ENCODE data around the gene RAB9A. TPM values are rescaled to one million over a fixed set of nuclear protein-coding genes. Genes with fewer than 3 reads are reported as not detected.
"Not testable (repeated sequence)": the region's sequence is repeated elsewhere in the genome, so short reads cannot be mapped to it uniquely, and the experiment has no call there.

RAB9A gene
- total RNA-seq, 2 experiments from 2014 or later = 16.8 to 17.5 TPM

DNA sequence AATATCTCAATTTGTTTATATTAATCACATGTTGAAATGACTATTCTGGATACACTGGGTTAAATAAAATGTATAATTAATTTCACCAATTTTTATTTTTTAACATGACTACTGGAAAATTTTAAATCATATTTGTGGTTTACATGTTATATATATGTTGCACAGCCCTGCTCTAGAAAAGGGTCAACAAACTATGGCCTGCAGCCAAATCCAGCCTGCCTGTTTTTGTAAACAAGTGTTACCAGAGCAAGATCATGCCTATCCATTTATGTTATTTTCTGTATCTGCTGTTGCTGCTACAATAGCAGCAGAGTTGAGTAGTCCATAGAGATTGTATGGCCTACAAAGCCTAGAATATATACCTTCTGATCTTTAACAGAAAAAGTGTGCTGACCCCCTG, 34.8 kb upstream of the RAB9A start:
- DNase-seq = no peak
- Mint-ChIP-seq H3K36me3 (ENCODE audit: low read depth) (peaks cover 9% of the 10 kb centered on the region), H3K27ac (peak overlapping the region; percentile 96), H3K27me3 (no peaks in the 10 kb centered on the region), H3K4me1 (peaks cover 33% of the 10 kb centered on the region), H3K4me3 (no peak overlapping the region), H3K9me3 (no peaks in the 10 kb centered on the region)
- POLR2A ChIA-PET = interaction anchor here (1.4 to 2.1 kb wide), 6 partner anchors 8 to 676 kb away, joined by 3 to 15 read pairs (median 6); partner anchors contain the start of genes GEMIN8, OFD1 and TRAPPC2
- CTCF ChIA-PET = interaction anchor here (1.2 to 1.9 kb wide), 4 partner anchors 82 to 562 kb away, joined by 3 to 6 read pairs (median 5); no protein-coding TSS in a partner anchor

DNA sequence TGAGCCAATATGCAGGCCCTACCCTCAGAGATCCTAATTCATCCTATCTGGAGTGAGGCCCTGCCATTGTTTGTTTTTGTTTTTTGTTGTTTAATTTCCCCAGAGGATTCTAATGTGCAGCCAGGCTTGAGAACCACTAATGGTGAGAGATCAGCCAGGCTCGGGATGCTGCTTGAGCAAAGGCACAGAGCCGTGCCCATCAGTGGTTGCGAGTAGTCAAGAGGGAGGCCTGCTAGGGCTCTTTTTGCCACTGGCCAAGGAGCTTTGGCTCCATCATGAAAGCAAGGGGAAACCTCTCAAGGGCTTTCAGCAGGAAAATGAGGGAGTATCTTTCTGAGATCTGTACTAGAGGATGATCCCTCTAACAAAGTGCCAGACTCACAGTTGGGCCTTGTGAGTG, 33.3 kb upstream of the RAB9A start:
- Mint-ChIP-seq H3K27ac (no peak overlapping the region), H3K36me3 (ENCODE audit: low read depth) (peaks cover 13% of the 10 kb centered on the region), H3K4me1 (peaks cover 36% of the 10 kb centered on the region), H3K27me3 (no peaks in the 10 kb centered on the region), H3K4me3 (no peak overlapping the region), H3K9me3 (no peaks in the 10 kb centered on the region)
- POLR2A ChIA-PET = interaction anchor here (0.8 kb wide), 1 partner anchor 374 kb away, joined by 3 read pairs; the partner anchor contains the start of gene GEMIN8
- DNase-seq = no peak
- CTCF ChIA-PET = interaction anchor here (1.4 kb wide), 1 partner anchor 33 kb away, joined by 3 read pairs; the partner anchor contains the start of gene RAB9A

DNA sequence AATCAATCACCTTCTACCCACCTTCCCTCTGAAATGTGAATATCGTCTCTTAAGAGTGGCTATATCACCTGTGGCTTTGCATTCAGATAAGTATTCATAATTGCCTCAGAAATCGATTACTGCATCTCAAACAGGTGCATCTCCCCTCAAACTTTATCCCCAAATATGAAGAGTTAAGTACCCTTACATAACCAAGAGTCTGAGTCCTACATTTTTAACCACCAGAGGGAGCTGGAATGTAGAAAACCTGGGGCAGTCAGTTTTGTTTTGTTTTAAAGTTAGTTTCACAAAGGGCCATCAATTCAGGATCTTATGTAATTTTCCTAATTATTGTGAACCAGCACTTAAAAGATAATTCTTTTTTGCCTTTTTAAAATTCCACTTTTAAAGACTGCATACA, 30.3 kb upstream of the RAB9A start:
- ChIA-PET POLR2A (interaction anchor here (1.2 kb wide), 1 partner anchor 30 kb away, joined by 3 read pairs; the partner anchor contains the start of gene RAB9A), CTCF (interaction anchor here (1.5 kb wide), 1 partner anchor 96 kb away, joined by 3 read pairs; no protein-coding TSS in a partner anchor)
- Mint-ChIP-seq H3K4me1 (peaks cover 40% of the 10 kb centered on the region), H3K27ac (no peak overlapping the region), H3K4me3 (no peak overlapping the region), H3K36me3 (ENCODE audit: low read depth) (peaks cover 27% of the 10 kb centered on the region), H3K27me3 (no peaks in the 10 kb centered on the region), H3K9me3 (no peaks in the 10 kb centered on the region)
- no peak for DNase-seq

DNA sequence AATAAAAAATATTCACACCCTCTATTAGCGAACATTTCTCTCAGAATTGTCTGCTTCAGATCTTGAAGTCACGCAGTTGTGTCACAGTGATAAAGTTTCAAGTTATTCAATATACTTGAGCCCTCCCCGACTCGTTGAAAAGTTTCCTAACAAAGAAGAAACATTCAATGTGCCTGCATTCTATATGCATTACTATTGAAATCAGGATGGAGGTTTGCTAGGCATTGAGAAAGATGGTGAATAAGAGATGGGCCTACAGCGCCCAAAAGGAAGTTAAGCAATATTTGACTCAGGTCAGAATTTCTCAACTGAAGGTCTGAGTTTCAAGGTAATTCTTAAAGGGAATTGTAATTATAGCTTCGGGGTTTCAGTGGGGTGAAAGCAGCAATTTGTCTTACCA, 29.9 kb upstream of the RAB9A start:
- Mint-ChIP-seq H3K4me3 (no peak overlapping the region), H3K27me3 (no peaks in the 10 kb centered on the region), H3K36me3 (ENCODE audit: low read depth) (peaks cover 27% of the 10 kb centered on the region), H3K4me1 (peaks cover 40% of the 10 kb centered on the region), H3K9me3 (no peaks in the 10 kb centered on the region), H3K27ac (no peak overlapping the region)
- ChIA-PET CTCF (interaction anchor here (1.5 kb wide), 1 partner anchor 96 kb away, joined by 3 read pairs; no protein-coding TSS in a partner anchor), POLR2A (interaction anchor here (1.2 kb wide), 1 partner anchor 29 kb away, joined by 3 read pairs; the partner anchor contains the start of gene RAB9A)
- no peak for DNase-seq

DNA sequence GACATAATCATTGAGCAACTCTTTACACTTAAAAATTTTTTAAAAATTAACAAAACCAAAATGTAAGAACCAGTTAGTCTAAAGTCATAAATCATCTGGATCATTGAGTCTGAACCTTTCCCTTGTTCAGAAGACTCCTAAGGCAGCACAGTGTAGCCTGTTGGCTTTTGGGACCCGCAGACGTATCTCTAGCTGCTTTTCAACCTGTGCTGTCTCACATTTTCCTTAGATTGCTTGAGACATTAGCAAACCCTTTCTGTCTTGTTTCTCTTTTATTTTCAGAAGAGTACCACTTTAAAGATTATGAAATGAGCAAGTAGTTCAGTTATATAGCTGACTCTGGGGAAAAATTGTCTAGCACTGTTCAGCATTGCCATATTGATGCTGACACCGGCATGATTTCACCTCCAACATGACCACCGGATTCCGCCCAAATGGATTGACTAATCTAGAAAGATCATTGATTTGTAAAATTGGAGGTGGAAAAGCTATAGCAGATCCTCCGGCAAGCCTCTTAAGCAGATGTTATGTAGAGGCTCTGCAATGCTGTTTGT, 27.1 kb upstream of the RAB9A start:
- no peak for DNase-seq
- peak overlapping the region; percentile 67 for H3K27ac Mint-ChIP-seq
- ChIA-PET CTCF (interaction anchor here (1.0 to 2.0 kb wide), 4 partner anchors 9 to 85 kb away, joined by 3 to 7 read pairs (median 5); partner anchors contain the start of gene TCEANC), POLR2A (interaction anchor here (0.8 to 2.0 kb wide), 6 partner anchors 8 to 368 kb away, joined by 3 to 31 read pairs (median 6); partner anchors contain the start of genes GEMIN8, OFD1, RAB9A and TCEANC)
- no peaks in the 10 kb centered on the region for H3K27me3 Mint-ChIP-seq
- peaks cover 18% of the 10 kb centered on the region for H3K36me3 Mint-ChIP-seq (ENCODE audit: low read depth)
- peaks cover 26% of the 10 kb centered on the region for H3K4me1 Mint-ChIP-seq
- H3K4me3 Mint-ChIP-seq = peak overlapping the region; percentile 43
- H3K9me3 Mint-ChIP-seq = no peaks in the 10 kb centered on the region

DNA sequence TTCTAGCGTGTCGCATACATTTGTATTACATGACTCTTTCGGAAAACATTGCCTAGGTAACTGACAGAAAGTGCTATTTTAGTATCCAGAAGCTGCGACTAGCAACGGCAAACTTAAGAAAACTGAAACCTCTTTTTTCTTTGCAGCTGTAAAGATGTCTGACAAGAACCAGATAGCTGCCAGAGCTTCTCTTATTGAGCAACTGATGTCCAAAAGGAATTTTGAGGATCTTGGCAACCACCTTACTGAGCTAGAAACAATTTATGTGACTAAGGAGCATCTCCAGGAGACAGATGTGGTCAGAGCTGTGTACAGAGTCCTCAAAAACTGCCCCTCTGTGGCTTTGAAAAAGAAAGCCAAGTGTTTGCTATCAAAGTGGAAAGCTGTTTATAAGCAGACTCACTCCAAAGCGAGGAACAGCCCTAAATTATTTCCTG, 26.6 kb upstream of the RAB9A start:
- H3K9me3 Mint-ChIP-seq = no peaks in the 10 kb centered on the region
- H3K27me3 Mint-ChIP-seq = no peaks in the 10 kb centered on the region
- H3K4me3 Mint-ChIP-seq = peak overlapping the region; percentile 43
- no peak for DNase-seq
- H3K4me1 Mint-ChIP-seq = peaks cover 26% of the 10 kb centered on the region
- peak overlapping the region; percentile 67 for H3K27ac Mint-ChIP-seq
- H3K36me3 Mint-ChIP-seq (ENCODE audit: low read depth) = peaks cover 18% of the 10 kb centered on the region
- ChIA-PET CTCF (interaction anchor here (0.7 to 2.0 kb wide), 5 partner anchors 9 to 84 kb away, joined by 3 to 7 read pairs (median 4); partner anchors contain the start of gene TCEANC), POLR2A (interaction anchor here (0.8 to 2.0 kb wide), 6 partner anchors 9 to 367 kb away, joined by 3 to 31 read pairs (median 6); partner anchors contain the start of genes GEMIN8, OFD1, RAB9A and TCEANC)

DNA sequence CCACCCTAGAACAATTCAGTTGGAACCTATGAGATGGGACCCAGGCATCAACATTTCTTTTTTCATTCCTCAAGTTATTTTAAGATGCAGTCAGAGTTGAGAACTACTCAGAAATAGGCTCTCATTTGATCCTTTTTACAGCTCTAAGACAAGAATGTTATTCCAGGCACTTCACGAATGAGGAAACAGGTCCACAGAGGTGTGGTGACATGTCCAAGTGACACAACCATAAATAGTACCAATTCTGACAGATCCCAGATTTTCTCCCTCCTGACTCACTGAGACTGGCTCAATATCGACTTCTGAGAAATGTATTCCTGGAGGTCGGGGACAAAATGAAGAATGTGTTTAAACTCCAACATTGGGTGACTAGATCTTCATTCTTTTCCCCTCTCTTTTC, 24.9 kb upstream of the RAB9A start:
- H3K4me1 Mint-ChIP-seq = peaks cover 24% of the 10 kb centered on the region
- H3K36me3 Mint-ChIP-seq (ENCODE audit: low read depth) = peaks cover 18% of the 10 kb centered on the region
- ChIA-PET CTCF (no interaction called here), POLR2A (no interaction called here)
- H3K4me3 Mint-ChIP-seq = no peak overlapping the region
- no peaks in the 10 kb centered on the region for H3K27me3 Mint-ChIP-seq
- no peak for DNase-seq
- no peak overlapping the region for H3K27ac Mint-ChIP-seq
- H3K9me3 Mint-ChIP-seq = no peaks in the 10 kb centered on the region

DNA sequence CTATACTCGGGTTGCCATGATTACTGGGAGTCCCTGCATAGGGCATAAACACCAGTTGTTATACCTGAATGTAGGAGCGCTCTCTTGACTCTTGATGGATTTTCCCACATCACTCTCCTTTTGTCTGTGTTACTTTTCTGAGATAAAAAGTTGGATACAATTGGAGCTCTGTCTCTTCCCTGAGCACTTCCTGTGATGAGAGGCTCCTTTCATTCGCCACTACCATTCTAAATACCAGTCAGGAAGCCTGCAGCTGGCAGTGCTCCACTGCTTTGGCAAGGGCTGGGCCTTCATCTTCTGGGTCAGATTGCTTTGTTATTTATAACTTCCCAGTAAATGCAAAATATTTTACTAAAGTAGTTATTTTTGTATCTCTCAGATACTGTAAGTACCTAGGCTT, 22.1 kb upstream of the RAB9A start:
- Mint-ChIP-seq H3K36me3 (ENCODE audit: low read depth) (peaks cover 17% of the 10 kb centered on the region), H3K9me3 (no peaks in the 10 kb centered on the region), H3K4me1 (peaks cover 21% of the 10 kb centered on the region), H3K4me3 (no peak overlapping the region), H3K27me3 (no peaks in the 10 kb centered on the region), H3K27ac (no peak overlapping the region)
- ChIA-PET CTCF (no interaction called here), POLR2A (no interaction called here)
- no peak for DNase-seq

DNA sequence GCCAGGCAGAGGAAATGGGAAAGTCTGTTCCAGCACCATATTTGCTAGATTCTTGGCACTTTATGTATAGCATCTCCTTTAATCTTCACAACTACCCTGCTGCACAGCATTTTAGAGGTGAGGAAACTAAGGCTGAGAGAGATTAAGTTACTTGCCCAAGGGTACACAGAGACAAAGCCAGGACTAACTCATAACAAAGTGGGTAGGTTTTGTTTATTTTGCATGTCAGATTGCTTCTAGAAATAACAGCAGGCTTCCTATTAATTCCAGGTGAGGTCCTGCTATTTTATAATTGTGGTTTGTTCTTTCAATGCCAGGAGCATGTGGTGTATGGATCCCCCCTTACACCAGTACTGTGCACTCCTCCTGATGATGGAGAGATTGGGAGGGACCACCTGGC, 21.0 kb upstream of the RAB9A start:
- Mint-ChIP-seq H3K36me3 (ENCODE audit: low read depth) (peaks cover 11% of the 10 kb centered on the region), H3K9me3 (no peaks in the 10 kb centered on the region), H3K4me3 (no peak overlapping the region), H3K4me1 (peaks cover 12% of the 10 kb centered on the region), H3K27ac (no peak overlapping the region), H3K27me3 (no peaks in the 10 kb centered on the region)
- POLR2A ChIA-PET = no interaction called here
- DNase-seq = no peak
- CTCF ChIA-PET = no interaction called here

DNA sequence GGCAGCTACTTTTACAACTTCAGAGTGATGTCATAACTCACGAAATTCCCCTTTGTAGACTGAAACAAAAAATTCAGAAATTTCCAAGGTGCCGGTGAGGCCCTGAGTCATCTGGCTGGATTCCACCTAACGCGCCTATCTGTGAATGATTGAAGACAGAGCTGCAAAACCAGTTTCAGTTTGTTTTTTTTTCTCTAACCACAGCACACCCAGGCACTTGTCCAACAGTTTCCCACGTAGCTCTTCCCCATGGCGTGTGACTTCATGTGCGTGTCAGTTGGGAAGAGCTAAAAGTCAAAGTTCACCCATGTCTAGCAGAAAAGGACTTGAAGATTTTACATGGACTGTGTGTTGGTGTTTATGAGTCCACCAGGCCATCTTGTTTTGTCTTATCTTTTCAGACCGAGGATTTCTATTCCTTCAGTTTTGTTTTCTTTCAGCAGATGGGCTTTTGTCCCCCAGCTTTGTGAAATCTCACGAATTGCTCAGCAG, 19.6 kb upstream of the RAB9A start:
- POLR2A ChIA-PET = interaction anchor here (0.7 to 2.1 kb wide), 6 partner anchors 19 to 360 kb away, joined by 3 to 8 read pairs (median 3); partner anchors contain the start of gene RAB9A

DNA sequence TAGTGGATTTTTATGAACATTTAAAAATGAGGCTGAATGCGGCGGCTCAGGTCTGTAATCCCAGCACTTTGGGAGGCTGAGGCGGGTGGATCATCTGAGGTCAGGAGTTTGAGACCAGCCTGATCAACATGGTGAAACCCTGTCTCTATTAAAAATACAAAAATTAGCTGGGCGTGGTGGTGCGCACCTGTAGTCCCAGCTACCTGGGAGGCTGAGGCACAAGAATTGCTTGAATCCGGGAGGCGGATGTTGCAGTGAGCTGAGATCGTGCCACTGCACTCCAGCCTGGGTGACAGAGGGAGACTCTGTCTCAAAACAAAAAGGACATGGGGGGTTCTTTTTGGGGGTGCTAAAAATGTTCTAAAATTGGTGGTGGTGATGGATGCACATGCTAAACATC, 19.2 kb upstream of the RAB9A start:
- H3K27me3 Mint-ChIP-seq; CTCF ChIA-PET; DNase-seq; H3K36me3 Mint-ChIP-seq (ENCODE audit: low read depth); H3K9me3 Mint-ChIP-seq; H3K27ac Mint-ChIP-seq: not testable (repeated sequence)
- POLR2A ChIA-PET = interaction anchor here (0.7 to 2.1 kb wide), 6 partner anchors 18 to 359 kb away, joined by 3 to 8 read pairs (median 3); partner anchors contain the start of gene RAB9A
- peak overlapping the region; percentile 44 for H3K4me3 Mint-ChIP-seq
- H3K4me1 Mint-ChIP-seq = peaks cover 12% of the 10 kb centered on the region

More for the DNA sequence above, 19.6 kb upstream of the RAB9A start:
- H3K9me3 Mint-ChIP-seq = no peaks in the 10 kb centered on the region
- CTCF ChIA-PET = no interaction called here
- DNase-seq = no peak
- H3K4me3 Mint-ChIP-seq = peak overlapping the region; percentile 44
- H3K36me3 Mint-ChIP-seq (ENCODE audit: low read depth) = peaks cover 7% of the 10 kb centered on the region
- peak overlapping the region; percentile 67 for H3K27ac Mint-ChIP-seq
- H3K27me3 Mint-ChIP-seq = no peaks in the 10 kb centered on the region
- H3K4me1 Mint-ChIP-seq = peaks cover 12% of the 10 kb centered on the region

DNA sequence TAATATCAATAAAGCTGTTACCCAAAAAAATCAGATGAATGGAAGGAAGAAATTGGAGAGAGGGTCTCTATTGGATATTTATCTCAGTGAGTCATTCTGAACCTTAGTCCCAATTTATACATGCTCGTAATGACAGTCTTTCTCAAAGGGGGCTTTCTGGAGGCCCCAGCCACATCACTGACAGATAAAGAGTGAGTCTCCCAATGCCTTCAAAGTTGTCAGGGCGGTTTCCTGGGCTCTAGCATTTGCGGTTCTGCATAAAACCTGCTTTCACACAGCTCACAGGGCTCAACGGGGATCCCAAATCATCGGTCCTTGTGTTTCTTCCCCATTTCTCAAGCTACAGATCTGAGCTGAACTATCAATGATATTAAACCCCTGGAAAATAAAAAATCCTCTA, 18.7 kb upstream of the RAB9A start:
- POLR2A ChIA-PET = interaction anchor here (1.2 to 2.1 kb wide), 3 partner anchors 18 to 65 kb away, joined by 3 to 8 read pairs (median 3); partner anchors contain the start of gene RAB9A
- CTCF ChIA-PET = no interaction called here

DNA sequence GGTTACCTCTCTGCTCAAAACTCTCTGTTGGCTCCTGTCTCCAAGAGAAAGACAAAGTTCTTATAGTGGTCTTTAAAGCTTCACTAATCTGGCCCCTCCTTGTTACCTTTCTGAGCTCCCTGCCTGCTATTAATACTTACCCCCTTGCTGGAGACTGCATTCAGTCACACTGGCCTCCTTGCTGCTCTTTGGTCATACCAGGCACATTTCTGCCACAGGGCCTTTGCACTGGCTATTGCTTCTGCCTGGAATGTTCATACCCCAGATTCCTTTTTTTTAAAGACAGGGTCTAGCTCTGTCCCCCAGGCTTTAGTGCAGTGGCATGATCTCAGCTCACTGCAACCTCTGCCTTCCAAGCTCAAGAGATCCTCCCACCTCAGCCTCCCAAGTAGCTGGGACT, 15.9 kb upstream of the RAB9A start:
- no peaks in the 10 kb centered on the region for H3K27me3 Mint-ChIP-seq
- no peak overlapping the region for H3K4me3 Mint-ChIP-seq
- ChIA-PET POLR2A (no interaction called here), CTCF (interaction anchor here (0.7 kb wide), 1 partner anchor 11 kb away, joined by 3 read pairs; no protein-coding TSS in a partner anchor)
- H3K36me3 Mint-ChIP-seq (ENCODE audit: low read depth) = peaks cover 7% of the 10 kb centered on the region
- H3K9me3 Mint-ChIP-seq = no peaks in the 10 kb centered on the region
- no peak overlapping the region for H3K27ac Mint-ChIP-seq
- no peak for DNase-seq
- peaks cover 9% of the 10 kb centered on the region for H3K4me1 Mint-ChIP-seq

More for the DNA sequence above, 18.7 kb upstream of the RAB9A start:
- Mint-ChIP-seq H3K36me3 (ENCODE audit: low read depth) (peaks cover 7% of the 10 kb centered on the region), H3K4me3 (no peak overlapping the region), H3K27ac (no peak overlapping the region), H3K9me3 (no peaks in the 10 kb centered on the region), H3K27me3 (no peaks in the 10 kb centered on the region), H3K4me1 (peaks cover 12% of the 10 kb centered on the region)
- no peak for DNase-seq
